Chondrocyte (in vitro differentiated cells): ENCODE data around the gene PSD4. TPM values are rescaled to one million over a fixed set of nuclear protein-coding genes. Genes with fewer than 3 reads are reported as not detected.

Experiments used
- DNase-seq: peaks from one replicate; pipeline ENCODE4 v3.0.0; 2021; ENCODE audit warnings: mixed read lengths, low spot score
- H3K27ac Mint-ChIP-seq: one replicate; pipeline ENCODE4 v1.8.0; 2021; ENCODE audit warnings: mild to moderate bottlenecking, moderate library complexity, mixed read lengths; ENCODE audit not compliant: unreplicated experiment
- H3K27me3 Mint-ChIP-seq: 2 replicates; pipeline ENCODE4 v1.8.0; 2021; ENCODE audit warnings: low read depth, mixed read lengths
- H3K36me3 Mint-ChIP-seq: 2 replicates; pipeline ENCODE4 v1.8.0; 2021; ENCODE audit warnings: low read depth, mixed read lengths
- H3K4me1 Mint-ChIP-seq: 2 replicates; pipeline ENCODE4 v1.8.0; 2021; ENCODE audit warnings: low read depth, mild to moderate bottlenecking, mixed read lengths
- H3K4me3 Mint-ChIP-seq: one replicate; pipeline ENCODE4 v1.8.0; 2021; ENCODE audit warnings: mild to moderate bottlenecking, moderate library complexity, mixed read lengths; ENCODE audit not compliant: unreplicated experiment
- H3K9me3 Mint-ChIP-seq: 2 replicates; pipeline ENCODE4 v1.8.0; 2021; ENCODE audit warnings: low read depth, mixed read lengths
- total RNA-seq: library from RNA; stranded (reverse); gene quantifications from 3 replicates; pipeline ENCODE4 v1.2.1, GENCODE V29; 2021
- TF ChIP-seq, protein P1 (sequence below): fragments of 200-600 bp; sonication (generic); IDR thresholded peaks from 2 replicates; pipeline ENCODE4 v1.5.0; 2021; ENCODE audit warnings: antibody characterized with exemption, mild to moderate bottlenecking, moderate library complexity

PSD4 gene
- total RNA-seq, 1 donor from 2014 or later = 5.5 TPM

DNA sequence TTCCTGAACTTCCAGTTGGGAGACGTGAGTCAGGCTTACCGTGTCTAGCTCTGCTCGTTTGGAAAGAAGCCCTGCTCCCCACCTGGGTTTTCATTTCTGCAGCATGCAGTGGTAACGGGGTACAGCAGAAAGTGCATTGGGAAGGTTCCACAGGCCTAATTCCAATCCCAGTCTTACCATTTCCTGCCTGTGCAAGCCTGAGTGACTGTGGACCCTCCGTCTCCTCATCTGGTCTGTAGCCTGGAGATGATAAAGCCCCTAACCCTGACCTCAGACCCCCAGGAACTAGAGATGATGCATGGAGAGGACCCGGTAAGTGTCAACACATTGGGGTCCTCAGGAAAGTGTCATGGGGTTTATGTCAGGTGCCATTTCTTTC lies 5.8 kb upstream of the PSD4 start:
- Mint-ChIP-seq H3K27ac (no peak overlapping the region), H3K36me3 (no peaks in the 10 kb centered on the region), H3K9me3 (no peaks in the 10 kb centered on the region), H3K4me1 (no peaks in the 10 kb centered on the region), H3K4me3 (no peak overlapping the region), H3K27me3 (no peaks in the 10 kb centered on the region)
- DNase-seq = no peak
- TF ChIP-seq, protein P1, sequence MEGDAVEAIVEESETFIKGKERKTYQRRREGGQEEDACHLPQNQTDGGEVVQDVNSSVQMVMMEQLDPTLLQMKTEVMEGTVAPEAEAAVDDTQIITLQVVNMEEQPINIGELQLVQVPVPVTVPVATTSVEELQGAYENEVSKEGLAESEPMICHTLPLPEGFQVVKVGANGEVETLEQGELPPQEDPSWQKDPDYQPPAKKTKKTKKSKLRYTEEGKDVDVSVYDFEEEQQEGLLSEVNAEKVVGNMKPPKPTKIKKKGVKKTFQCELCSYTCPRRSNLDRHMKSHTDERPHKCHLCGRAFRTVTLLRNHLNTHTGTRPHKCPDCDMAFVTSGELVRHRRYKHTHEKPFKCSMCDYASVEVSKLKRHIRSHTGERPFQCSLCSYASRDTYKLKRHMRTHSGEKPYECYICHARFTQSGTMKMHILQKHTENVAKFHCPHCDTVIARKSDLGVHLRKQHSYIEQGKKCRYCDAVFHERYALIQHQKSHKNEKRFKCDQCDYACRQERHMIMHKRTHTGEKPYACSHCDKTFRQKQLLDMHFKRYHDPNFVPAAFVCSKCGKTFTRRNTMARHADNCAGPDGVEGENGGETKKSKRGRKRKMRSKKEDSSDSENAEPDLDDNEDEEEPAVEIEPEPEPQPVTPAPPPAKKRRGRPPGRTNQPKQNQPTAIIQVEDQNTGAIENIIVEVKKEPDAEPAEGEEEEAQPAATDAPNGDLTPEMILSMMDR = no peak

DNA sequence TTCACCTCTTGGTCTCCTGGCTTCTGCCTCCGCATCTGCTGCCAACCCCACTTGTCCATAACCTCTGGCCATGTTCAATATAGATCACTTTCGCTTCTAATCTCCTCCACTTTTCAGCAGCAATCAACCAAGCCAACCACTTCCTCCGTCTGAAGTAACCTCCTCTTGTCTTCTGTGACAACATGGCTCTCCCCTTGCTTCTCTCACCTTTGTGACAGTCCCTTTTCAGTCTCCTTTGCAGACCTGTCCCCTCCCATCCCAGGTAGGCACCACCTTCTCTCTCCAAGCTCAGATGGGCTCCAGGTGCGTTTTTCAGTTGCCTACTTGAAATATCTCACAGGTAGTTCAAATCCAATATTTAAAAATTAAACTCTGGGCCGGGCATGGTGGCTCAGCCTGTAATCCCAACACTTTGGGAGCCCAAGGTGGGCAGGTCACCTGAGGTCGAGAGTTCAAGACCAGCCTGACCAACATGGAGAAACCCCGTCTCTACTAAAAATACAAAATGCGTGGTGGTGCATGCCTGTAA lies 4.7 kb upstream of the PSD4 start:
- TF ChIP-seq, protein P1 = no peak

DNA sequence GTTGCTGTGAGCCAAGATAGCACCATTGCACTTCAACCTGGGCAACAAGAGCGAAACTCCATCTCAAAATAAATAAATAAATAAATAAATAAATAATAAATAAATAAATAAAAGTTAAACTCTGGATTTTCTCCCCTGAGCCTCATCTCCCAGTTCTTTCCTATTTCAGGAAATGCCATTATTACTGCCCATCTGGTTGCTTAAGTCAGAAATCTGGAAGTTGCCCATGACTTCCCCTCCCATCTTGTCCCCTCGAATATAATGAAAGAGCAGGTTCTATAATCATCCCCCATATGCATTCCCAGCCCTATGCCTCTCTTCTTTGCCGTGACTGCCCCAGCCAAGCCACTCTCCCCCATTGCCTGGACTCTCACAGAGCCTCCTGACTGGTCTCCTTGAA lies 4.2 kb upstream of the PSD4 start:
- H3K27ac Mint-ChIP-seq = no peak overlapping the region

More for the DNA sequence above, 4.7 kb upstream of the PSD4 start:
- Mint-ChIP-seq H3K9me3 (no peaks in the 10 kb centered on the region), H3K4me1 (no peaks in the 10 kb centered on the region), H3K4me3 (no peak overlapping the region), H3K36me3 (no peaks in the 10 kb centered on the region), H3K27ac (no peak overlapping the region), H3K27me3 (no peaks in the 10 kb centered on the region)
- peak; percentile 8 for DNase-seq

DNA sequence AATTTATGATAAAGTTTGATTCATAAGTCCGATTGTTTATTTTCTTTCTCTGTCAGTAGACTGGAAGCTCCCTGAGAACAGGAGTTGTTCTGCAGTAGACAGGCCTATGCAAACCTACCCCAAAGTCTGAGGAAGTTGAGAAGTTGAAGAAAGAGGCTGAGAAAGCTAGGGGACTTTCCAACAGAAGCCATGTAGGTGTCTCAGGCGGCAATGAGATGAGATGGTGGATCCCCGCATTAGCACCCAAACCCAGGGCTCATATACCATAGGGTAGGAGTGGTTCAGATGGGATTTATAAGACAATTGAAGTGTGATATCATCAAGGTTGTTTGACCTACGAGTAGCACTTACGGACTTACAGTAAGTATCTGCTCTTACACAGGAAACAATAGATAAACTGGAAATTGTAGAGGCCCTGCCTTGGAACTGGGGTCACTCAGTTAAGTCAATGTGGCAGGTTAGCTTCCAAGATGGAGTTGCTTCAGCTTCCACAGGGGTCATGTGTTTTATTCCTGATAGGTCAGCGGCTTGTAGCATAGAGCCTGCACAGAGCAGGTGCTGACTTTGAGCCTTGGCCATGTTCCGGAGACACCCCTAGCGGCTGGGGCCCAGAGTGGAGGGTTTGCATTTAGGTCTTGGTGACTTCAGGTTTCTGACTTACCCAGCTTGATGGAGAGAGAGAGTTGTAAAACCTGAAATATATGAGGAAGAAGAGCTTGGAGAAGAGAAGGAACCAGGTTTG lies 2.3 kb upstream of the PSD4 start:
- Mint-ChIP-seq H3K27ac (no peak overlapping the region), H3K4me3 (no peak overlapping the region), H3K36me3 (no peaks in the 10 kb centered on the region), H3K27me3 (no peaks in the 10 kb centered on the region), H3K4me1 (no peaks in the 10 kb centered on the region), H3K9me3 (no peaks in the 10 kb centered on the region)
- DNase-seq = no peak
- TF ChIP-seq, protein P1 = no peak

More for the DNA sequence above, 4.2 kb upstream of the PSD4 start:
- no peak for DNase-seq
- TF ChIP-seq, protein P1 = no peak
- Mint-ChIP-seq H3K36me3 (no peaks in the 10 kb centered on the region), H3K9me3 (no peaks in the 10 kb centered on the region), H3K4me1 (no peaks in the 10 kb centered on the region), H3K27me3 (no peaks in the 10 kb centered on the region), H3K4me3 (no peak overlapping the region)

DNA sequence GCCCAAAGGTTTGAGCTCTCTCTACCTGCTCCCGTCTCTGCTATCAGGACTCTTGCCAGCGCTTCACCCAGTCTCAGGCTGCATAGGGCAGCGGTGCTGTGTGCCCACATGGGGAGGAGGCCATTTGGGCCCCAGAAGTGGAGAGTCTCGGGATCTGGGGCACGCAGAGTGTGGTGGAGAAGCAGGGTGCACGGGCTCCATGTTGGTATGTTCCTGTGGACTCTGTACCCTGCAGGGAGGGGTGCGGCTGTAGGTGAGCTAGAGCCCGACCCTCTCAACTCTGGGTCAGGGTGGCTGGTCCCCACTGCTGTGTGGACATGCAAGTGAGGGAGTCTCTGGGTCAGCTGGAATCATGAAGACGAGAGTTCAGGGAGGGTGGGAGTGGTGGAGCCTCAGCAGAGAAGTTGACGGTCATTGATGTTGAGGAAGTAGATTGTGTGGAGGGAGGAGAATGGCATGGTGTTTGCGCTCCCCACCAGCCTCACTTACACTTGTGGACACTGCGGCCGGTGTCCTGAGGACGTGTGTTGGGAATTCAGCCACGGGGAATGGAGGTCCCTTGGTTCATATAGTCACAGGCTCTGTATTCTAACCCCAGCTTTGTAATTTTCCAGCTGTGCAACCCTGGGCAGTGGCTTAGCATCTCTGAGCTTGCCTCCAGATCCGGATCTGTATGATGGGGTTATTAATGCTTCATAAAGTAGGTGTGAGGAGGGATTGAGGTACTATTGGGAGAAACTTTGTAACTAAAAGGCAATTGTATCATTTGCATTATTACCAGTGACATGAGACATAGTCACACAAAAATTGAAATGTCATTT lies 840 bp upstream of the PSD4 start:
- Mint-ChIP-seq H3K36me3 (no peaks in the 10 kb centered on the region), H3K27me3 (no peaks in the 10 kb centered on the region), H3K27ac (no peak overlapping the region), H3K4me3 (no peak overlapping the region), H3K9me3 (no peaks in the 10 kb centered on the region), H3K4me1 (no peaks in the 10 kb centered on the region)
- TF ChIP-seq, protein P1 = no peak
- DNase-seq = peak; percentile 47
